GM10266 (cell line): ENCODE measurements around the gene MATN4.

Experiments used
- DNase-seq: peaks from one replicate; pipeline ENCODE4 v3.0.0; 2012; ENCODE audit errors: extremely low spot score
- CTCF ChIP-seq: IDR thresholded peaks from 2 replicates; pipeline ENCODE4 v1.5.1; 2012; ENCODE audit warnings: mild to moderate bottlenecking, low read depth; ENCODE audit not compliant: control insufficient read depth, insufficient read depth; ENCODE audit errors: missing control alignments

Gene MATN4

GRCh38 chr20:45254383-45255262 is 53.5 kb downstream of the MATN4 start, which contains the start of gene SLPI:
TSS of gene SLPI (minus strand) at chr20:45254564. CDS start at chr20:45254543, 21 bp downstream.
- no peak for TF ChIP-seq CTCF

GRCh38 chr20:45253261-45253660 is 54.8 kb downstream of the MATN4 start:
- no peak for DNase-seq
- no peak for TF ChIP-seq CTCF

More at GRCh38 chr20:45254383-45255262, 53.5 kb downstream of the MATN4 start, which contains the start of gene SLPI:
- DNase-seq, result peak; percentile 10

- no peak for DNase-seq
- TF ChIP-seq CTCF, result no peak
Observed at GRCh38 chr20:45251884-45252560, 56.1 kb downstream of the MATN4 start.

GRCh38 chr20:45248609-45249008 is 59.5 kb downstream of the MATN4 start:
- DNase-seq, result no peak
- TF ChIP-seq CTCF, result no peak

GRCh38 chr20:45247865-45248264 is 60.2 kb downstream of the MATN4 start:
- no peak for DNase-seq
- no peak for TF ChIP-seq CTCF

- no peak for DNase-seq
- TF ChIP-seq CTCF, result no peak
Observed at GRCh38 chr20:45246109-45246508, 62.0 kb downstream of the MATN4 start.
